Measurements from ENCODE around the gene TMTC1. TPM values are rescaled to one million over a fixed set of nuclear protein-coding genes. Genes with fewer than 3 reads are reported as not detected.
A peak's percentile ranks its signal among the peaks of the same experiment; 100 is the strongest.

TMTC1 gene
- total RNA-seq, 4 donors from 2014 or later, result 7.4 to 25.6 (median 15.4) TPM

- Histone ChIP-seq H3K27ac (no peak overlapping the region), H3K4me3 (no peak overlapping the region), H3K36me3 (no peaks in the 10 kb centered on the region), H3K27me3 (no peaks in the 10 kb centered on the region), H3K9me3 (no peaks in the 10 kb centered on the region), H3K4me1 (no peaks in the 10 kb centered on the region)
- TF ChIP-seq CTCF (IDR thresholded peaks at IDR 0.05), result no peak
- no peak for TF ChIP-seq POLR2A (IDR thresholded peaks at IDR 0.05)
- no peak for DNase-seq
Observed at GRCh38 chr12:29589286-29589820, 194.4 kb downstream of the TMTC1 start.

GRCh38 chr12:29582677-29583272, 201.0 kb downstream of the TMTC1 start:
- H3K36me3 ChIP-seq, result no peaks in the 10 kb centered on the region
- DNase-seq, result no peak
- H3K4me3 ChIP-seq, result peak overlapping the region in 1 of 4 donors; percentile 19
- no peaks in the 10 kb centered on the region for H3K9me3 ChIP-seq
- no peaks in the 10 kb centered on the region for H3K27me3 ChIP-seq
- H3K27ac ChIP-seq, result peak overlapping the region in 2 of 4 donors; percentile 25 to 28
- H3K4me1 ChIP-seq, result peaks cover 0 to 6% (median 0%) of the 10 kb centered on the region in 4 donors
- TF ChIP-seq CTCF (IDR thresholded peaks at IDR 0.05), result no peak
- TF ChIP-seq POLR2A (IDR thresholded peaks at IDR 0.05), result no peak

- no peak overlapping the region for H3K4me3 ChIP-seq
- DNase-seq, result no peak
- H3K27ac ChIP-seq, result peak overlapping the region in 2 of 4 donors; percentile 25 to 28
- TF ChIP-seq POLR2A (IDR thresholded peaks at IDR 0.05) (no peak), CTCF (IDR thresholded peaks at IDR 0.05) (no peak)
- H3K27me3 ChIP-seq, result no peaks in the 10 kb centered on the region
- no peaks in the 10 kb centered on the region for H3K36me3 ChIP-seq
- H3K9me3 ChIP-seq, result no peaks in the 10 kb centered on the region
- H3K4me1 ChIP-seq, result peaks cover 0 to 6% (median 0%) of the 10 kb centered on the region in 4 donors
Observed at GRCh38 chr12:29582146-29582545, 201.6 kb downstream of the TMTC1 start.

GRCh38 chr12:29581631-29582030, 202.1 kb downstream of the TMTC1 start:
- no peak overlapping the region for H3K4me3 ChIP-seq
- no peak for TF ChIP-seq POLR2A (IDR thresholded peaks at IDR 0.05)
- no peak for TF ChIP-seq CTCF (IDR thresholded peaks at IDR 0.05)
- no peaks in the 10 kb centered on the region for H3K27me3 ChIP-seq
- H3K9me3 ChIP-seq, result no peaks in the 10 kb centered on the region
- no peaks in the 10 kb centered on the region for H3K36me3 ChIP-seq
- H3K4me1 ChIP-seq, result peaks cover 0 to 6% (median 0%) of the 10 kb centered on the region in 4 donors
- H3K27ac ChIP-seq, result no peak overlapping the region
- DNase-seq, result no peak

- Histone ChIP-seq H3K36me3 (no peaks in the 10 kb centered on the region), H3K27ac (no peak overlapping the region), H3K4me1 (peaks cover 0 to 6% (median 0%) of the 10 kb centered on the region in 4 donors), H3K27me3 (no peaks in the 10 kb centered on the region), H3K4me3 (no peak overlapping the region), H3K9me3 (no peaks in the 10 kb centered on the region)
- DNase-seq, result no peak
- no peak for TF ChIP-seq POLR2A (IDR thresholded peaks at IDR 0.05)
- TF ChIP-seq CTCF (IDR thresholded peaks at IDR 0.05), result no peak
Observed at GRCh38 chr12:29580971-29581370, 202.8 kb downstream of the TMTC1 start.
